Mesenchymal stem cell (in vitro differentiated cells and primary cell): ENCODE measurements around the gene ENHO.
A peak's percentile ranks its signal among the peaks of the same experiment; 100 is the strongest.

Experiments
- DNase-seq: peaks from one replicate; pipeline ENCODE4 v3.0.0-alpha.2; 2013
- H2AFZ ChIP-seq: one replicate; pipeline ENCODE4 v1.6.1; 2013; ENCODE audit warnings: low read depth, mild to moderate bottlenecking, control low read depth, inconsistent platforms, low read length, moderate library complexity
- H2AK5ac ChIP-seq: 2 replicates; pipeline ENCODE4 v1.6.1; 2013; ENCODE audit warnings: low read length, moderate library complexity, mild to moderate bottlenecking, inconsistent platforms; ENCODE audit not compliant: severe bottlenecking
- H2BK120ac ChIP-seq: one replicate; pipeline ENCODE4 v1.6.1; 2013; ENCODE audit warnings: low read depth, mild to moderate bottlenecking, inconsistent platforms, low read length, moderate library complexity
- H2BK12ac ChIP-seq, 2 experiments: one replicate each; pipeline ENCODE4 v1.6.1; 2013; ENCODE audit warnings: inconsistent platforms in 2 of 2, low read length in 2 of 2, mild to moderate bottlenecking in 2 of 2, moderate library complexity in 2 of 2, control low read depth in 1 of 2
- H2BK15ac ChIP-seq: one replicate; pipeline ENCODE4 v1.6.1; 2013; ENCODE audit warnings: mild to moderate bottlenecking, low read depth, inconsistent platforms; ENCODE audit not compliant: poor library complexity, severe bottlenecking
- H2BK5ac ChIP-seq: 2 replicates; pipeline ENCODE4 v1.6.1; 2013; ENCODE audit warnings: low read depth, mild to moderate bottlenecking, low read length, control low read depth, inconsistent platforms; ENCODE audit not compliant: poor library complexity, severe bottlenecking
- H3K14ac ChIP-seq, 2 experiments: one replicate each; pipeline ENCODE4 v1.6.1; 2013; ENCODE audit warnings: inconsistent platforms in 2 of 2, low read length in 2 of 2, control low read depth in 1 of 2, mild to moderate bottlenecking in 1 of 2, moderate library complexity in 1 of 2
- H3K18ac ChIP-seq, 2 experiments: one replicate each; pipeline ENCODE4 v1.6.1; 2013; ENCODE audit warnings: inconsistent platforms in 2 of 2, low read length in 2 of 2, control low read depth in 1 of 2, low read depth in 1 of 2, mild to moderate bottlenecking in 1 of 2
- H3K23ac ChIP-seq, 2 experiments: one replicate each; pipeline ENCODE4 v1.6.1; 2013; ENCODE audit warnings: inconsistent platforms in 2 of 2, low read length in 2 of 2, mild to moderate bottlenecking in 2 of 2, moderate library complexity in 2 of 2, control low read depth in 1 of 2
- H3K27ac ChIP-seq: 2 replicates; pipeline ENCODE4 v1.5.1; 2013; ENCODE audit warnings: mild to moderate bottlenecking, moderate library complexity, low read length, control low read depth, inconsistent platforms; ENCODE audit not compliant: poor library complexity, severe bottlenecking
- H3K27me3 ChIP-seq, 2 experiments: 2 replicates each; pipeline versions ENCODE4 v1.6.1 to v1.7.0; 2013; ENCODE audit warnings: low read length in 2 of 2, mild to moderate bottlenecking in 2 of 2, moderate library complexity in 2 of 2, control low read depth in 1 of 2, inconsistent platforms in 1 of 2; ENCODE audit not compliant: control insufficient read depth in 1 of 2, insufficient read depth in 1 of 2
- H3K36me3 ChIP-seq, 2 experiments: 2 replicates each; pipeline versions ENCODE4 v1.6.1 to v1.7.0; 2013; ENCODE audit warnings: low read length in 2 of 2, control low read depth in 1 of 2, inconsistent platforms in 1 of 2, low read depth in 1 of 2, mild to moderate bottlenecking in 1 of 2; ENCODE audit not compliant: insufficient read depth in 2 of 2, control insufficient read depth in 1 of 2
- H3K4ac ChIP-seq, 2 experiments: one replicate each; pipeline ENCODE4 v1.6.1; 2013; ENCODE audit warnings: inconsistent platforms in 2 of 2, low read length in 2 of 2, mild to moderate bottlenecking in 2 of 2, moderate library complexity in 2 of 2, control low read depth in 1 of 2, low read depth in 1 of 2
- H3K4me1 ChIP-seq: 2 replicates; pipeline ENCODE4 v1.6.1; 2013; ENCODE audit warnings: low read depth, low read length, control low read depth; ENCODE audit not compliant: control insufficient read depth, insufficient read depth
- H3K4me2 ChIP-seq: 2 replicates; pipeline ENCODE4 v1.6.1; 2013; ENCODE audit warnings: low read length, mild to moderate bottlenecking, inconsistent platforms; ENCODE audit not compliant: poor library complexity, severe bottlenecking
- H3K4me3 ChIP-seq, 2 experiments: 2 replicates each; pipeline versions ENCODE4 v1.5.1 to v1.7.0; 2013; ENCODE audit warnings: low read length in 2 of 2, mild to moderate bottlenecking in 2 of 2, control low read depth in 1 of 2, low read depth in 1 of 2; ENCODE audit not compliant: insufficient read depth in 1 of 2
- H3K79me1 ChIP-seq: replicated peaks from 2 replicates; pipeline ENCODE4 v1.6.1; 2013; ENCODE audit warnings: mild to moderate bottlenecking, control low read depth, low read length, inconsistent platforms; ENCODE audit not compliant: poor library complexity, severe bottlenecking
- H3K9ac ChIP-seq: 2 replicates; pipeline ENCODE4 v1.7.0; 2013; ENCODE audit warnings: mild to moderate bottlenecking, low read length, moderate library complexity
- H3K9me3 ChIP-seq: 2 replicates; pipeline ENCODE4 v1.7.0; 2013; ENCODE audit warnings: mild to moderate bottlenecking, low read length; ENCODE audit not compliant: control insufficient read depth
- H4K8ac ChIP-seq: one replicate; pipeline ENCODE4 v1.6.1; 2013; ENCODE audit warnings: inconsistent platforms, mild to moderate bottlenecking, low read length, moderate library complexity
- H4K91ac ChIP-seq: one replicate; pipeline ENCODE4 v1.6.1; 2013; ENCODE audit warnings: mild to moderate bottlenecking, low read length, inconsistent platforms
- whole genome bisulfite sequencing: methylation state at CpG from one replicate; pipeline ENCODE4 v1.1.7; 2013; ENCODE audit warnings: mixed read lengths; 5-methylcytosine and 5-hydroxymethylcytosine counted together

ENHO gene

DNA sequence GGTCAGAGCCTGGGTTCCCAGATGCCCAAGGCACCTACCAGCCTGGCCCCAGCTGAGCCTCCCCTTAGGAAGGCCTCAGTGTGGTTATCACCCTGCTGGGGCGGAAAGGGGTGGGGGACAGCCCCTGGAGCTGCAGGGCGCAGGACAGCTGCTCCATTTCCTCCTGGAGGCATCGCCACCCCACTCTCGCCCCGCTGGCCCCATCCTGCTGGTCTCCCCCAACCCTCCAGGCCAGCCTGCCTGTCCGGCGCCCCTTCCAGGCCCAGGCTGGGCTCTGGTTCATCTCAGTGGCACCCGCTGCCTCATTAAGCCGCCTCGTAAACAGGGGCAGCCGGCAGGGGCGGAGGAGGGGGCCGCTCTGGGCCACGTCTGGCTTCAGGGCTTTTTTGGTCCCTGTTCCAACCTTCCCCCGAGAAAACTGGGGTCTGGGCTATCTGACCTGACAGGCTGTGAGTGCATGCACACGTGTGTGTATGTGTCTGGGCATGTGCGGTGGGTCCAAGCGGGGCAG is 30.8 kb upstream of the ENHO start:
- Histone ChIP-seq H3K4ac (no peak overlapping the region), H3K18ac (no peak overlapping the region), H4K8ac (no peak overlapping the region), H2BK5ac (no peak overlapping the region), H3K14ac (peak overlapping the region in 1 of 2 experiments; percentile 21), H3K4me3 (no peak overlapping the region), H3K27me3 (peaks cover 32 to 52% of the 10 kb centered on the region in 2 experiments), H3K27ac (no peak overlapping the region), H2BK120ac (no peak overlapping the region), H3K23ac (no peak overlapping the region), H3K36me3 (no peaks in the 10 kb centered on the region), H3K4me1 (peaks cover 4% of the 10 kb centered on the region), H2BK12ac (no peak overlapping the region), H3K9ac (no peak overlapping the region), H3K79me1 (no peaks in the 10 kb centered on the region), H2AK5ac (no peak overlapping the region), H3K4me2 (no peak overlapping the region), H3K9me3 (no peaks in the 10 kb centered on the region), H4K91ac (no peak overlapping the region), H2AFZ (no peak overlapping the region), H2BK15ac (no peak overlapping the region)
- no peak for DNase-seq
- WGBS, result 63% methylated on average over 18 of the region's 18 CpGs

GRCh38 chr9:34552986-34553385 is 30.2 kb upstream of the ENHO start:
- Histone ChIP-seq H2AK5ac (no peak overlapping the region), H3K4me2 (no peak overlapping the region), H4K91ac (no peak overlapping the region), H3K36me3 (no peaks in the 10 kb centered on the region), H2BK12ac (no peak overlapping the region), H3K79me1 (no peaks in the 10 kb centered on the region), H3K9ac (no peak overlapping the region), H3K4me3 (no peak overlapping the region), H3K4me1 (peaks cover 4% of the 10 kb centered on the region), H2BK120ac (no peak overlapping the region), H4K8ac (no peak overlapping the region), H3K14ac (no peak overlapping the region), H2AFZ (no peak overlapping the region), H3K18ac (no peak overlapping the region), H3K4ac (no peak overlapping the region), H2BK5ac (no peak overlapping the region), H3K27me3 (peaks cover 37 to 51% of the 10 kb centered on the region in 2 experiments), H2BK15ac (no peak overlapping the region), H3K9me3 (no peaks in the 10 kb centered on the region), H3K23ac (no peak overlapping the region), H3K27ac (no peak overlapping the region)
- no peak for DNase-seq
- WGBS, result 93% methylated on average over 2 of the region's 2 CpGs

DNA sequence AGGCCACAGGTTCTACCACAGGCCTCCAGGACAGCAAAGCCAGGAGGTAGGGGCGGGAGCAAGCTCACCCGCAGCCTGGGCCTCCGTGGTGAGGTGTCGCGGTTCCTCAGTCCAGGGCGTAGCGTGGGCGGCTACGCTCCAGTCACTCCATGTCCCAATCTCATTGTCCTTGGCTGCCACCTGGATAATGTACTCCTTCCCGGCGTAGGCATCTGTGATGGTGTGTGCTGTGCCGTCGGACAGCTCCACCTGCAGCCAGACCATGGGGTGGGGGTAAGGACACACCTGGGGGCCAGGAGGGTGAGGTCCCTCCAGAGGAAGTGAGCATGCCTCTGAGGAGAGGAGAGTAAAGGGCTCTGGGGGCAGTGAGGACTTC is 29.8 kb upstream of the ENHO start:
- peaks cover 4% of the 10 kb centered on the region for H3K4me1 ChIP-seq
- H3K27ac ChIP-seq, result no peak overlapping the region
- H2AK5ac ChIP-seq, result no peak overlapping the region
- no peaks in the 10 kb centered on the region for H3K9me3 ChIP-seq
- no peaks in the 10 kb centered on the region for H3K79me1 ChIP-seq
- H3K9ac ChIP-seq, result no peak overlapping the region
- peaks cover 40 to 50% of the 10 kb centered on the region in 2 experiments for H3K27me3 ChIP-seq
- H2BK15ac ChIP-seq, result no peak overlapping the region
- no peaks in the 10 kb centered on the region for H3K36me3 ChIP-seq
- H4K8ac ChIP-seq, result no peak overlapping the region
- H2AFZ ChIP-seq, result no peak overlapping the region
- H2BK5ac ChIP-seq, result no peak overlapping the region
- no peak overlapping the region for H3K14ac ChIP-seq
- no peak for DNase-seq
- H4K91ac ChIP-seq, result no peak overlapping the region
- no peak overlapping the region for H3K4me3 ChIP-seq
- no peak overlapping the region for H2BK12ac ChIP-seq
- no peak overlapping the region for H2BK120ac ChIP-seq
- H3K4ac ChIP-seq, result no peak overlapping the region
- H3K4me2 ChIP-seq, result no peak overlapping the region
- H3K23ac ChIP-seq, result no peak overlapping the region
- no peak overlapping the region for H3K18ac ChIP-seq
- WGBS, result 93% methylated on average over 13 of the region's 13 CpGs

- Histone ChIP-seq H3K79me1 (no peaks in the 10 kb centered on the region), H2AK5ac (no peak overlapping the region), H3K4me3 (no peak overlapping the region), H2BK120ac (no peak overlapping the region), H3K14ac (no peak overlapping the region), H3K27ac (no peak overlapping the region), H3K4ac (no peak overlapping the region), H3K4me1 (peaks cover 4% of the 10 kb centered on the region), H2AFZ (no peak overlapping the region), H3K4me2 (no peak overlapping the region), H3K18ac (no peak overlapping the region), H4K91ac (no peak overlapping the region), H3K9me3 (no peaks in the 10 kb centered on the region), H2BK15ac (no peak overlapping the region), H3K27me3 (peaks cover 45 to 50% of the 10 kb centered on the region in 2 experiments), H3K23ac (no peak overlapping the region), H3K9ac (no peak overlapping the region), H2BK12ac (no peak overlapping the region), H3K36me3 (no peaks in the 10 kb centered on the region), H4K8ac (no peak overlapping the region), H2BK5ac (no peak overlapping the region)
- DNase-seq, result no peak
- WGBS, result 87% methylated on average over 16 of the region's 20 CpGs
These were observed 29.2 kb upstream of the ENHO start for GRCh38 chr9:34551751-34552605.
